ENCODE data around the gene ARX.
A peak's percentile ranks its signal among the peaks of the same experiment; 100 is the strongest.

ARX gene

DNA sequence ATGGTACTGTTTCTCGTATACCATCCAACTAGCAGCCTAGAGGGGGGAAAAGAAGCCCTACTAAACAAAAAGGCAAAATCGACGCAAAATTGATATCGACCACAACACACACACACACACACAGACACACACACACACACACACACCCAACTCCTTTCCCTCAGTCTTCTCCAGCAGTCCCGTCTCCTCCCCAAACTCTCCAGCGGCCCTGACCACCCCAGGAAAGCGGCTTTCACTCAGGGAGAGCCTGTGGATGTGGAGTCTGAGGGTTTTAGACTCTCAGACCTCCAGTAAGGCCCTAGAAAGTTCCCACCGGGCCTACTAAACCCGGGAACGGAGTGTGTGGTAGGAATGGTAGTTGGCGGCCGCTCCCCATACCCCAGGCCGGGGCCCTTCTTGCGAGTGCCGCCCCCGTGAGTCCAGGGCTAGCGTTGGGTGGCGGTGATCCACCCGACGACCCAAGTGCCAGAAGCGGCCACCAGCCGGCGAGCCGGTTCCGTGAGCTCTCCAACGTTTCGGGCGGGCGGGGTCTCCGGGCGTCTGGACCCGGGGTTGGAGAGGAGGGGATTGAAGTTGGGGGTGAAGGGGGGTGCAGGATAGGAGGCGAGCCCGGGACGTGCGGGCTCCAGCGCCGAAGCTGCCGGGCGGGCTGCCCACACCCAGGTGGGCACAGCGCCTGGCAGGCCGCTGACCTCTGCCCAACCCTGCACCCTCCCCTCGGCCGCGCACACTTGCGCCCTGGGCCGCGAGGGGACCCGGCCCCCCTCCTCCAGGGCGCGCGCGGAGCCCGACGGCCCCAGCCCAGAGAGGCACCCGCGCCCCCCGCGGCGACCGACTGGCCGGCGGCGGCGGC lies 13.7 kb downstream of the ARX start:
- TF ChIP-seq, protein P1, sequence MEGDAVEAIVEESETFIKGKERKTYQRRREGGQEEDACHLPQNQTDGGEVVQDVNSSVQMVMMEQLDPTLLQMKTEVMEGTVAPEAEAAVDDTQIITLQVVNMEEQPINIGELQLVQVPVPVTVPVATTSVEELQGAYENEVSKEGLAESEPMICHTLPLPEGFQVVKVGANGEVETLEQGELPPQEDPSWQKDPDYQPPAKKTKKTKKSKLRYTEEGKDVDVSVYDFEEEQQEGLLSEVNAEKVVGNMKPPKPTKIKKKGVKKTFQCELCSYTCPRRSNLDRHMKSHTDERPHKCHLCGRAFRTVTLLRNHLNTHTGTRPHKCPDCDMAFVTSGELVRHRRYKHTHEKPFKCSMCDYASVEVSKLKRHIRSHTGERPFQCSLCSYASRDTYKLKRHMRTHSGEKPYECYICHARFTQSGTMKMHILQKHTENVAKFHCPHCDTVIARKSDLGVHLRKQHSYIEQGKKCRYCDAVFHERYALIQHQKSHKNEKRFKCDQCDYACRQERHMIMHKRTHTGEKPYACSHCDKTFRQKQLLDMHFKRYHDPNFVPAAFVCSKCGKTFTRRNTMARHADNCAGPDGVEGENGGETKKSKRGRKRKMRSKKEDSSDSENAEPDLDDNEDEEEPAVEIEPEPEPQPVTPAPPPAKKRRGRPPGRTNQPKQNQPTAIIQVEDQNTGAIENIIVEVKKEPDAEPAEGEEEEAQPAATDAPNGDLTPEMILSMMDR (conservative IDR thresholded peaks at IDR 0.05; ENCODE audit: low read depth, low read length) = no peak
- H3K4me3 ChIP-seq (ENCODE audit: low read length) = no peak overlapping the region

DNA sequence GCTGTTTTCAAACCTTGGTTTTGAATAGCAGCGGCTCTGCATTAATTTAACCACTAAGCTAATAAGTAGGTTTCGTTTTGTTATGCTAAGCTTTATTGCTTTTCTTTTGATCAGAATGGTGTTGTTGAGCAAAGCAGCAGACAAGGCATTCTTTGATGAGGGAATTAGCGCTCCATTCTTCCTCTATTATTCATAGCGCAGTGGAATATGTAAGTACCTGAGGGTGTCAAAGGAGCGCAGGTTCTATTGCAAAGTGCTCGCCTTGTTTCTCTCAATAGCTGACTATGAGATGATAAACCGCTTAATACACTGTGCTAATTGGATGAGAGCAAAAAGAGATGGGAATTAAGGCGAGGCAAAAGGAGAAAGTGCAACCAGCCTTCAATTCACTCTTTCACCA lies 16.3 kb downstream of the ARX start:
- H3K4me3 ChIP-seq (ENCODE audit: low read length) = no peak overlapping the region
- TF ChIP-seq, protein P1 (conservative IDR thresholded peaks at IDR 0.05; ENCODE audit: low read depth, low read length) = no peak
- DNase-seq (ENCODE audit: low read depth) = peak; percentile 32

More for the DNA sequence above, 13.7 kb downstream of the ARX start:
- no peak for DNase-seq (ENCODE audit: low read depth)

DNA sequence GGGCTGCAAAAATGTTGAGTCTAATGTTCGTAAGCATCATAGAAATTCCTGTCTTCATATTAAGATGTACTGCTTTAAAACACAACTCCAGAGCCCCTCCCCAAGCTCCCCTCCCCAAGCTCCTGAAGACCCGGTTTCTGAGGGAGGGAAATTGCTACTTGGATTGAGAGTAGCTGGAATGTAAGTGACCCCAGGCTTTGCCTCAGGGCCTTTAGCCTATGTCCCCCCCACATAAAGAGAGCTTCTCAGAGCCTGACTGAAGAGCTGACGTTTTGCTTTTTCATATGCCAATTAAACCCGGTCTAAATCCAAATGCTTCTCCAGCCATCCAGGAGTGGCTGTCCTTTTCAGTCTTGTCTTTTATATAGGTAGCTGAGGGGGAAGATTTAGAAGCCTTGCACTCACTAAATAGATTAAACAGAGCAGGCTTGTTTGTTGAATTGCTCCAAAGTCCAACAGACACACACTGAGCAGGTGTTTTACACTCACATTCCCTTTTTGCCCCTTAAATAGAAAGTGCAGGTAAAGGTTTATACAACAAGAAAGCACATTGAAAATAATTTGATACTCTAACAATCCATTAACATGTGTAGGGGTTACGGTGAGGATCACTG lies 19.6 kb downstream of the ARX start:
- TF ChIP-seq, protein P1 (conservative IDR thresholded peaks at IDR 0.05; ENCODE audit: low read depth, low read length) = no peak
- no peak overlapping the region for H3K4me3 ChIP-seq (ENCODE audit: low read length)
- DNase-seq (ENCODE audit: low read depth) = no peak

DNA sequence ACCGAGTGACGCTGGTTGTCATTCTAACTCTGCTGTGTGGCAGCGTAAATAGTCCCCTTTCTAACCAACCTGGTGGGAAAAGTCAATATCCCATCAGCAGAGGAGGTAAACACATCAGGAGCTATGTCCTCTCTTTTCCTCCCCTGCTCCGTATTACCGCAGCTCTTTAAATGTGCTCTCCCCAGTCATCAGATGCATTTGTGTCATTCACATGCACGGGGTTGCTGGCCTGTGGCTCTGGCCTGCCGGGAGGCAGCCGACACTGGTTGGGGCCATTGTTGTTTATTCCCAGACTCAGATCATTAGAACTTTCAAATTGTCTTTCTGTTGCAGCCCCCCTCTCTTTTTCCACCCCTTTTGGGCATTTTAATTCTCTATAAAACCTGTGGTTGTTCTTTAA lies 21.9 kb downstream of the ARX start:
- no peak for DNase-seq (ENCODE audit: low read depth)
- TF ChIP-seq, protein P1 (conservative IDR thresholded peaks at IDR 0.05; ENCODE audit: low read depth, low read length) = no peak
- no peak overlapping the region for H3K4me3 ChIP-seq (ENCODE audit: low read length)

DNA sequence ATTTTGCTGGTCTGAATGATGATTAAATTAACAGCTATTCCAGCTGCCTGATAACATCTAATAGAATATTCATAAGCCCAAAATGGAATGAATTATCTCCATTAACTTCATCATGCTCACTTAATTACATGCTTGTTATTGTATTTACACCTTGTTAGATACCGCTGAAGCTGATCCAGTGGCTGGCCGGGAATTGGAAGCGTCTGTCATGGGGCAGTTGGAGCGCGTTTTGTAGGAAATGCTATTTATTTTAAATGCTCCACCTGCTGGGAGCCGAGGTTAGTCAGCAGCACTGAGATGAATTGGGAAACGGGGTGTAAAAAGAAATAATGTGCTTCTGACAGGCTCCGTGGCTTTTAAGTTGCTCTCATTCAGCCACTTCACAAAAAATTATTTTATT lies 25.2 kb downstream of the ARX start:
- TF ChIP-seq, protein P1 (conservative IDR thresholded peaks at IDR 0.05; ENCODE audit: low read depth, low read length) = no peak
- no peak for DNase-seq (ENCODE audit: low read depth)
- H3K4me3 ChIP-seq (ENCODE audit: low read length) = no peak overlapping the region

DNA sequence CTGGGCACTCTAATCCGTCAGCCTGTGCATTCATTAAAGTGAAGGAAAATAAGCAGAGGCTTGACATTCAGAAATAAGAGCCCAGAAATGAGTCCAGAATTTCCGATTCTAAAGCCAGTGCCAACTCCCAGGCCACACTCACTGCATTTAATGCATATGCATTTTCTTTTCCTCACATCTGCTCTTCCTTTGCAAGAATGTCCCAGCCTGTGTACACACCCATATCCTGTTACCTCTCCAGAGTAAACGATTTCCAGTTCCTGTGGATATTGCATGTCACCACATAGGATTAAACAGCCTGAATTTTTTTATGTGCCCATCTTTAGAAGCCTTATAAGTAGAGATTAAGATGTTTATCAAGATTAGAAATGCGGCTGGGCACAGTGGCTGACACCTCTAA lies 27.5 kb downstream of the ARX start:
- TF ChIP-seq, protein P1 (conservative IDR thresholded peaks at IDR 0.05; ENCODE audit: low read depth, low read length) = no peak
- no peak for DNase-seq (ENCODE audit: low read depth)
- no peak overlapping the region for H3K4me3 ChIP-seq (ENCODE audit: low read length)

DNA sequence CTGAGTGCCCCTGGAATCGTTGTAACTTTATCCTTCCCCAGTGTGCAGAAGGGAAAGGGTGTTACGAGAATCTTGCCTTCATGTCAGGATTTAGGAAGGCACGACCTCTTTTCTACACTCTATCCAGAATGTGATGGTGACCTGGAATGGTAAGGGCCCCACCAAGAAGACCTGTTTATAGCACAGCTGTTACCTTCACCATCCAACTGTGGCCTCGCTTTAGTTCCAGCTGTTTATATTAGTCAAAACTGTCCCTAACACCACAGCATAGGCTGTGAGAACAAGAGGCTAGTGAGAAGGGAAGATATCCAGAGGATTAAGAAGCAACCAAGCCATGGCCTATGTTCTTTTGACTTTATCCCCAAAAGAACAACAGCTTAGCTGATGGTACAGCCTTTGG lies 28.0 kb downstream of the ARX start:
- H3K4me3 ChIP-seq (ENCODE audit: low read length) = no peak overlapping the region
- TF ChIP-seq, protein P1 (conservative IDR thresholded peaks at IDR 0.05; ENCODE audit: low read depth, low read length) = no peak

More for the DNA sequence above, 28.0 kb downstream of the ARX start:
- no peak for DNase-seq (ENCODE audit: low read depth)
